SH-SY5Y (cell line): ENCODE results near the gene LRCOL1.

ENCODE experiments used
- GATA2 ChIP-seq: IDR thresholded peaks from 2 replicates; pipeline ENCODE4 v1.6.1; 2011; ENCODE audit warnings: mild to moderate bottlenecking, low read depth, low read length
- GATA3 ChIP-seq: IDR thresholded peaks from 2 replicates; pipeline ENCODE4 v1.6.1; 2011; ENCODE audit warnings: low read depth, mild to moderate bottlenecking, low read length, moderate library complexity

The LRCOL1 gene

GRCh38 chr12:132580701-132581292, 29.6 kb downstream of the LRCOL1 start:
- TF ChIP-seq GATA3 (no peak), GATA2 (no peak)

GRCh38 chr12:132579744-132580143, 30.6 kb downstream of the LRCOL1 start:
- no peak for TF ChIP-seq GATA3
- no peak for TF ChIP-seq GATA2

- TF ChIP-seq GATA2 (no peak), GATA3 (no peak)
Measured at GRCh38 chr12:132578826-132579225, 31.6 kb downstream of the LRCOL1 start.

- no peak for TF ChIP-seq GATA2
- no peak for TF ChIP-seq GATA3
Measured at GRCh38 chr12:132578118-132578517, 32.3 kb downstream of the LRCOL1 start.

GRCh38 chr12:132577191-132577920, 33.0 kb downstream of the LRCOL1 start:
- no peak for TF ChIP-seq GATA2
- no peak for TF ChIP-seq GATA3

- TF ChIP-seq GATA3, result no peak
- TF ChIP-seq GATA2, result no peak
Measured at GRCh38 chr12:132576701-132577100, 33.7 kb downstream of the LRCOL1 start.

- no peak for TF ChIP-seq GATA3
- no peak for TF ChIP-seq GATA2
Measured at GRCh38 chr12:132575661-132576060, 34.7 kb downstream of the LRCOL1 start.

- TF ChIP-seq GATA2 (no peak), GATA3 (no peak)
Measured at GRCh38 chr12:132574271-132574996, 35.9 kb downstream of the LRCOL1 start.

- no peak for TF ChIP-seq GATA2
- TF ChIP-seq GATA3, result no peak
Measured at GRCh38 chr12:132572801-132573760, 37.3 kb downstream of the LRCOL1 start.

GRCh38 chr12:132572106-132572505, 38.3 kb downstream of the LRCOL1 start:
- no peak for TF ChIP-seq GATA3
- no peak for TF ChIP-seq GATA2

- TF ChIP-seq GATA3 (no peak), GATA2 (no peak)
Measured at GRCh38 chr12:132571598-132571997, 38.8 kb downstream of the LRCOL1 start.

- TF ChIP-seq GATA2, result no peak
- TF ChIP-seq GATA3, result no peak
Measured at GRCh38 chr12:132571051-132571450, 39.3 kb downstream of the LRCOL1 start.

- no peak for TF ChIP-seq GATA2
Measured at GRCh38 chr12:132570635-132571034, 39.7 kb downstream of the LRCOL1 start.
